Measurements from ENCODE around the gene TRIM2. TPM values are rescaled to one million over a fixed set of nuclear protein-coding genes. Genes with fewer than 3 reads are reported as not detected.

Gene TRIM2
- total RNA-seq, 1 experiment from 2014 or later: 93.2 TPM

DNA sequence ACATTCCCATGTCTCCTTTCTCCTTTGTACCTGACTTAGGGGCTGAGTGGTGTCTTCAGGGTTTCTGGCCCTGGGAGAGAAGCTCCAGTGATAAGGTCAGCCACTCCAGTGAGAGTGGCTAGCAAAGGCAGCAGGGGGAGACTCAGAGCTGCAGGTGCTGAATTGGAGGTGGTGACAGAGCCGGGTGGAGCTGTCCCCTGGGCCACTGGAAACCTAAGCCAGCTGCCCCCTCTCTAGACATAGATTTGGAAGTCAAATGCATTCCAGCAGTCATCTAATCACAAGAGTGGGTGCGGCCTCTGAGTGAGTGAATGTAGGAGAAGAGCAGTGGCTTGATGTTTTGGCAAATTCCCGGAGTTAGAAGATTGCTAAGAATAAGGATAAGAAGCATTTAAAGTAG is 28.5 kb downstream of the TRIM2 start:
- peak; percentile 68 for DNase-seq (ENCODE audit: low spot score)
- Histone ChIP-seq H3K9me3 (ENCODE audit: low read depth, low read length, poor library complexity, severe bottlenecking) (no peaks in the 10 kb centered on the region), H3K4me1 (ENCODE audit: insufficient read depth, low read length, poor library complexity, severe bottlenecking) (peaks cover 86% of the 10 kb centered on the region), H3K27me3 (replicated peaks; ENCODE audit: insufficient read depth, low read depth, low read length, poor library complexity) (no peaks in the 10 kb centered on the region), H3K4me3 (ENCODE audit: low read depth, low read length, poor library complexity, severe bottlenecking) (no peak overlapping the region), H3K36me3 (ENCODE audit: insufficient read depth, low read length, poor library complexity, severe bottlenecking) (no peaks in the 10 kb centered on the region), H3K27ac (ENCODE audit: low read depth, low read length, poor library complexity, severe bottlenecking) (peak overlapping the region; percentile 79)
- intact Hi-C loops (cut with micrococcal nuclease; ENCODE audit: unreplicated experiment): loop anchor here (5.0 kb wide), 1 partner anchor 80 kb away; no protein-coding TSS in a partner anchor
- CTCF ChIA-PET: no interaction called here
- TF ChIP-seq, protein P1, sequence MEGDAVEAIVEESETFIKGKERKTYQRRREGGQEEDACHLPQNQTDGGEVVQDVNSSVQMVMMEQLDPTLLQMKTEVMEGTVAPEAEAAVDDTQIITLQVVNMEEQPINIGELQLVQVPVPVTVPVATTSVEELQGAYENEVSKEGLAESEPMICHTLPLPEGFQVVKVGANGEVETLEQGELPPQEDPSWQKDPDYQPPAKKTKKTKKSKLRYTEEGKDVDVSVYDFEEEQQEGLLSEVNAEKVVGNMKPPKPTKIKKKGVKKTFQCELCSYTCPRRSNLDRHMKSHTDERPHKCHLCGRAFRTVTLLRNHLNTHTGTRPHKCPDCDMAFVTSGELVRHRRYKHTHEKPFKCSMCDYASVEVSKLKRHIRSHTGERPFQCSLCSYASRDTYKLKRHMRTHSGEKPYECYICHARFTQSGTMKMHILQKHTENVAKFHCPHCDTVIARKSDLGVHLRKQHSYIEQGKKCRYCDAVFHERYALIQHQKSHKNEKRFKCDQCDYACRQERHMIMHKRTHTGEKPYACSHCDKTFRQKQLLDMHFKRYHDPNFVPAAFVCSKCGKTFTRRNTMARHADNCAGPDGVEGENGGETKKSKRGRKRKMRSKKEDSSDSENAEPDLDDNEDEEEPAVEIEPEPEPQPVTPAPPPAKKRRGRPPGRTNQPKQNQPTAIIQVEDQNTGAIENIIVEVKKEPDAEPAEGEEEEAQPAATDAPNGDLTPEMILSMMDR (conservative IDR thresholded peaks at IDR 0.05; ENCODE audit: low read depth, low read length): peak; percentile 39; the same call in 1 of the 2 replicates
- TF ChIP-seq EZH2 (IDR thresholded peaks at IDR 0.05; ENCODE audit: borderline replicate concordance, low read depth, low read length, poor library complexity, severe bottlenecking): no peak
- BruUV-seq (replicated peaks): no TSS peak
- POLR2A ChIA-PET (ENCODE audit: low non-redundant PET): no interaction called here

DNA sequence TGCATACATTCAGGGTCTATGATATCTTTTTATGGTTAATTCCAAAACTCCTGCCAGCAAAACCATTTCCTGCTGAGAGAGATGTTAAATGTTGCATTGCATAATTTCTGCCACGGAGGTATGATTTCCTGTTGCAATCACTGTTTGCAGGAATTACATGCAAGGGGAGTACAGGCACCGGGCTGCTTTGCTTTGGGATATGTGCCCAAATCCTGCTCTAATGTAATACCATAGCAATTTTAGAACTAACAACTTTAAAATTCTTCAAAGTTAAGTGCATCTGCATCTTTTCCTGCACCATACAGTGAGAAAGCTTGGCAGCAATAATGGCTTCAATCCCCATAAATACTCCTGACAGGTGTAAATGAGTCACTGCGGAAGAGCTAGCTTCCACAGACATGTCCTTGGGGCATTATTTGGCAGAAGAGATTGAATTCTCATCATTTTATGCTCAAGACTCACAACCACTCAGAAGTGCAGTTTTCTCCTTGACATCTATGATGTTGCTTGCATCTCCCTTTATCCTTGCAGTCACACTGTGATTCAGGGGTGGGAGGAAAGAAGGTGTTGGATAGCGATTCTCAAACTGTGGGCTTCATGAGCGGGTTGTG is 29.6 kb downstream of the TRIM2 start:
- Histone ChIP-seq H3K4me3 (ENCODE audit: low read depth, low read length, poor library complexity, severe bottlenecking) (peak overlapping the region; percentile 7), H3K9me3 (ENCODE audit: low read depth, low read length, poor library complexity, severe bottlenecking) (no peaks in the 10 kb centered on the region), H3K4me1 (ENCODE audit: insufficient read depth, low read length, poor library complexity, severe bottlenecking) (peaks cover 80% of the 10 kb centered on the region), H3K27ac (ENCODE audit: low read depth, low read length, poor library complexity, severe bottlenecking) (peak overlapping the region; percentile 79), H3K27me3 (replicated peaks; ENCODE audit: insufficient read depth, low read depth, low read length, poor library complexity) (no peaks in the 10 kb centered on the region), H3K36me3 (ENCODE audit: insufficient read depth, low read length, poor library complexity, severe bottlenecking) (no peaks in the 10 kb centered on the region)
- peak; percentile 93 for DNase-seq (ENCODE audit: low spot score)
- ChIA-PET POLR2A (ENCODE audit: low non-redundant PET) (no interaction called here), CTCF (no interaction called here)
- intact Hi-C loops (cut with micrococcal nuclease; ENCODE audit: unreplicated experiment): loop anchor here (5.0 kb wide), 1 partner anchor 82 kb away; no protein-coding TSS in a partner anchor
- TF ChIP-seq, protein P1 (conservative IDR thresholded peaks at IDR 0.05; ENCODE audit: low read depth, low read length): no peak
- TF ChIP-seq EZH2 (IDR thresholded peaks at IDR 0.05; ENCODE audit: borderline replicate concordance, low read depth, low read length, poor library complexity, severe bottlenecking): no peak
- BruUV-seq (replicated peaks): no TSS peak

GRCh38 chr4:153234885-153235284 is 30.6 kb downstream of the TRIM2 start:
- H3K27ac ChIP-seq (ENCODE audit: low read depth, low read length, poor library complexity, severe bottlenecking): peak overlapping the region; percentile 79
- no peaks in the 10 kb centered on the region for H3K27me3 ChIP-seq (replicated peaks; ENCODE audit: insufficient read depth, low read depth, low read length, poor library complexity)
- no peaks in the 10 kb centered on the region for H3K9me3 ChIP-seq (ENCODE audit: low read depth, low read length, poor library complexity, severe bottlenecking)
- peaks cover 80% of the 10 kb centered on the region for H3K4me1 ChIP-seq (ENCODE audit: insufficient read depth, low read length, poor library complexity, severe bottlenecking)
- no peak for TF ChIP-seq EZH2 (IDR thresholded peaks at IDR 0.05; ENCODE audit: borderline replicate concordance, low read depth, low read length, poor library complexity, severe bottlenecking)
- TF ChIP-seq, protein P1 (conservative IDR thresholded peaks at IDR 0.05; ENCODE audit: low read depth, low read length): no peak
- H3K36me3 ChIP-seq (ENCODE audit: insufficient read depth, low read length, poor library complexity, severe bottlenecking): no peaks in the 10 kb centered on the region
- intact Hi-C loops (cut with micrococcal nuclease; ENCODE audit: unreplicated experiment): loop anchor here (5.0 kb wide), 1 partner anchor 83 kb away; no protein-coding TSS in a partner anchor
- peak; percentile 69 for DNase-seq (ENCODE audit: low spot score)
- ChIA-PET CTCF (no interaction called here), POLR2A (ENCODE audit: low non-redundant PET) (no interaction called here)
- BruUV-seq (replicated peaks): no TSS peak
- no peak overlapping the region for H3K4me3 ChIP-seq (ENCODE audit: low read depth, low read length, poor library complexity, severe bottlenecking)

All from A673 (cell line).